DND-41 (cell line): ENCODE measurements around the gene MISFA.

Experiments used
- ATAC-seq: fragments of 200-7000 bp; cut with Tn5 transposase; 3 replicates; pipeline ENCODE4 v1.9.1; 2021; ENCODE audit warnings: low read depth; ENCODE audit not compliant: insufficient read depth
- DNase-seq: peaks from one replicate; pipeline ENCODE4 v3.0.0-alpha.2; 2020
- H2AFZ ChIP-seq: 2 replicates; pipeline ENCODE4 v1.6.0; 2012; ENCODE audit warnings: low read depth, low read length
- H3K27ac ChIP-seq: 2 replicates; pipeline ENCODE4 v1.5.1; 2012; ENCODE audit warnings: low read length, inconsistent platforms
- H3K27me3 ChIP-seq: fragments of 200-600 bp; sonication (generic); 2 replicates; pipeline ENCODE4 v1.6.0; 2012; ENCODE audit warnings: low read length, mild to moderate bottlenecking, inconsistent platforms; ENCODE audit not compliant: insufficient read depth, poor library complexity
- H3K36me3 ChIP-seq: 2 replicates; pipeline ENCODE4 v1.5.1; 2012; ENCODE audit warnings: low read length, inconsistent platforms; ENCODE audit not compliant: insufficient read depth
- H3K4me1 ChIP-seq: 2 replicates; pipeline ENCODE4 v1.5.1; 2012; ENCODE audit warnings: mild to moderate bottlenecking, low read length; ENCODE audit not compliant: insufficient read depth
- H3K4me2 ChIP-seq: 2 replicates; pipeline ENCODE4 v1.6.0; 2012; ENCODE audit warnings: mild to moderate bottlenecking, moderate library complexity, low read length, inconsistent platforms; ENCODE audit not compliant: insufficient read depth
- H3K4me3 ChIP-seq, 2 experiments: fragments of 200-600 bp in 1 of 2; shearing (Covaris generic) in 1 of 2; 2 replicates each; pipeline ENCODE4 v1.5.1; 2012 to 2016; ENCODE audit warnings: inconsistent platforms in 2 of 2, low read length in 2 of 2, mild to moderate bottlenecking in 2 of 2, low read depth in 1 of 2, moderate library complexity in 1 of 2
- H3K79me2 ChIP-seq: 2 replicates; pipeline ENCODE4 v1.6.0; 2012; ENCODE audit warnings: low read length, inconsistent platforms; ENCODE audit not compliant: insufficient read depth
- H3K9ac ChIP-seq: 2 replicates; pipeline ENCODE4 v1.6.0; 2012; ENCODE audit warnings: low read depth, mild to moderate bottlenecking, inconsistent platforms, low read length, moderate library complexity
- H3K9me3 ChIP-seq: 2 replicates; pipeline ENCODE4 v1.5.1; 2012; ENCODE audit warnings: low read length, moderate library complexity, mild to moderate bottlenecking, inconsistent platforms; ENCODE audit not compliant: insufficient read depth, severe bottlenecking
- H4K20me1 ChIP-seq: 2 replicates; pipeline ENCODE4 v1.6.0; 2012; ENCODE audit warnings: low read length; ENCODE audit not compliant: insufficient read depth
- EZH2 ChIP-seq: IDR thresholded peaks from 3 replicates; pipeline ENCODE4 v1.6.1; 2012; ENCODE audit warnings: borderline replicate concordance, low read depth, mild to moderate bottlenecking, moderate library complexity, low read length, inconsistent platforms; ENCODE audit not compliant: severe bottlenecking
- TF ChIP-seq, protein P1 (sequence below): IDR thresholded peaks from 2 replicates; pipeline ENCODE4 v1.5.1; 2012; ENCODE audit warnings: borderline replicate concordance, low read length, moderate library complexity, mild to moderate bottlenecking; ENCODE audit not compliant: poor library complexity, severe bottlenecking; ENCODE audit errors: extremely low read depth

The MISFA gene

GRCh38 chr11:18650353-18650752 is 50.8 kb downstream of the MISFA start:
- Histone ChIP-seq H3K9ac (no peak overlapping the region), H3K9me3 (no peaks in the 10 kb centered on the region), H3K27ac (no peak overlapping the region), H2AFZ (peak overlapping the region; percentile 44), H3K27me3 (no peaks in the 10 kb centered on the region), H3K4me2 (no peak overlapping the region), H3K4me3 (no peak overlapping the region), H3K4me1 (peaks cover 6% of the 10 kb centered on the region; the same call in 1 of the 2 replicates), H3K79me2 (no peaks in the 10 kb centered on the region), H3K36me3 (no peaks in the 10 kb centered on the region), H4K20me1 (no peaks in the 10 kb centered on the region)
- DNase-seq = no peak
- ATAC-seq = no peak
- TF ChIP-seq, protein P1, sequence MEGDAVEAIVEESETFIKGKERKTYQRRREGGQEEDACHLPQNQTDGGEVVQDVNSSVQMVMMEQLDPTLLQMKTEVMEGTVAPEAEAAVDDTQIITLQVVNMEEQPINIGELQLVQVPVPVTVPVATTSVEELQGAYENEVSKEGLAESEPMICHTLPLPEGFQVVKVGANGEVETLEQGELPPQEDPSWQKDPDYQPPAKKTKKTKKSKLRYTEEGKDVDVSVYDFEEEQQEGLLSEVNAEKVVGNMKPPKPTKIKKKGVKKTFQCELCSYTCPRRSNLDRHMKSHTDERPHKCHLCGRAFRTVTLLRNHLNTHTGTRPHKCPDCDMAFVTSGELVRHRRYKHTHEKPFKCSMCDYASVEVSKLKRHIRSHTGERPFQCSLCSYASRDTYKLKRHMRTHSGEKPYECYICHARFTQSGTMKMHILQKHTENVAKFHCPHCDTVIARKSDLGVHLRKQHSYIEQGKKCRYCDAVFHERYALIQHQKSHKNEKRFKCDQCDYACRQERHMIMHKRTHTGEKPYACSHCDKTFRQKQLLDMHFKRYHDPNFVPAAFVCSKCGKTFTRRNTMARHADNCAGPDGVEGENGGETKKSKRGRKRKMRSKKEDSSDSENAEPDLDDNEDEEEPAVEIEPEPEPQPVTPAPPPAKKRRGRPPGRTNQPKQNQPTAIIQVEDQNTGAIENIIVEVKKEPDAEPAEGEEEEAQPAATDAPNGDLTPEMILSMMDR = no peak
- no peak for TF ChIP-seq EZH2

- H3K27me3 ChIP-seq = no peaks in the 10 kb centered on the region
- no peak overlapping the region for H3K27ac ChIP-seq
- H2AFZ ChIP-seq = peak overlapping the region; percentile 62
- DNase-seq = peak; percentile 65
- no peaks in the 10 kb centered on the region for H3K36me3 ChIP-seq
- no peaks in the 10 kb centered on the region for H3K79me2 ChIP-seq
- no peaks in the 10 kb centered on the region for H3K9me3 ChIP-seq
- no peaks in the 10 kb centered on the region for H4K20me1 ChIP-seq
- no peak for TF ChIP-seq EZH2
- TF ChIP-seq, protein P1 = peak; percentile 87
- peaks cover 6% of the 10 kb centered on the region; the same call in 1 of the 2 replicates for H3K4me1 ChIP-seq
- no peak overlapping the region for H3K9ac ChIP-seq
- H3K4me2 ChIP-seq = no peak overlapping the region
- no peak overlapping the region for H3K4me3 ChIP-seq
- peak; percentile 91 for ATAC-seq
Measured at GRCh38 chr11:18650859-18651557, 51.4 kb downstream of the MISFA start.
